Measurements from ENCODE around the gene UQCC5. TPM values are rescaled to one million over a fixed set of nuclear protein-coding genes. Genes with fewer than 3 reads are reported as not detected.

UQCC5 gene
- total RNA-seq: 100 to 1,000 TPM in 1 of 8 experiments, 10 to 100 TPM in 7; 38.6 to 102 (median 65.6) TPM

GRCh38 chr3:52536369-52537164 is at the start of gene UQCC5:
Gene UQCC5, plus strand, starts transcription at chr3:52536605. Its CDS starts 151 bp downstream, at chr3:52536756.
- ATAC-seq (replicated peaks in 6 of 8): peak; percentile 81 to 89 (median 84)
- Histone ChIP-seq H3K4me1 (replicated peaks in 1 of 2) (peaks cover 32 to 39% of the 10 kb centered on the region in 2 donors), H3K27ac (peak within 1 kb of the TSS; percentile 69 to 73), H3K4me3 (peak within 1 kb of the TSS; percentile 52 to 65 (median 58))
- in situ Hi-C loops (cut with MboI; ENCODE audit: low pct_unique_long_range_greater_than_20kb in 2 of 9, low sequenced_read_pairs in 9 of 9, unreplicated experiment in 9 of 9): no loop called here
- WGBS, 10 experiments: 0% methylated on average over 4 to 16 of the region's 65 CpGs; no CpG with 5 or more reads in 5 of the 10 experiments

GRCh38 chr3:52487050-52487787 is 49.2 kb upstream of the UQCC5 start:
- in situ Hi-C loops (cut with MboI; ENCODE audit: low pct_unique_long_range_greater_than_20kb in 2 of 9, low sequenced_read_pairs in 9 of 9, unreplicated experiment in 9 of 9): no loop called here
- ATAC-seq (replicated peaks in 6 of 8): peak in 3 of 8 experiments; percentile 7 to 13 (median 12)
- H3K27ac ChIP-seq: no peak overlapping the region
- H3K4me3 ChIP-seq: no peak overlapping the region
- peaks cover 9 to 23% of the 10 kb centered on the region in 2 donors for H3K4me1 ChIP-seq (replicated peaks in 1 of 2)
- 67 to 100% (median 100%) methylated on average over 1 to 4 of the region's 31 CpGs; no CpG with 5 or more reads in 6 of the 10 experiments for WGBS, 10 experiments

- WGBS, 10 experiments: 96 to 100% (median 98%) methylated on average over 3 to 31 of the region's 59 CpGs; no CpG with 5 or more reads in 6 of the 10 experiments
- peaks cover 9 to 21% of the 10 kb centered on the region in 2 donors for H3K4me1 ChIP-seq (replicated peaks in 1 of 2)
- in situ Hi-C loops (cut with MboI; ENCODE audit: low pct_unique_long_range_greater_than_20kb in 2 of 9, low sequenced_read_pairs in 9 of 9, unreplicated experiment in 9 of 9): no loop called here
- no peak overlapping the region for H3K4me3 ChIP-seq
- H3K27ac ChIP-seq: no peak overlapping the region
- ATAC-seq (replicated peaks in 6 of 8): peak in 3 of 8 experiments; percentile 4 to 13 (median 9)
Observed at GRCh38 chr3:52487788-52488691, 48.4 kb upstream of the UQCC5 start.

- 89% methylated on average over 1 of the region's 3 CpGs; no CpG with 5 or more reads in 9 of the 10 experiments for WGBS, 10 experiments
- Histone ChIP-seq H3K4me1 (replicated peaks in 1 of 2) (peaks cover 4 to 14% of the 10 kb centered on the region in 2 donors), H3K4me3 (no peak overlapping the region), H3K27ac (no peak overlapping the region)
- in situ Hi-C loops (cut with MboI; ENCODE audit: low pct_unique_long_range_greater_than_20kb in 2 of 9, low sequenced_read_pairs in 9 of 9, unreplicated experiment in 9 of 9): no loop called here
- ATAC-seq (replicated peaks in 6 of 8): no peak
Observed at GRCh38 chr3:52488746-52489145, 47.7 kb upstream of the UQCC5 start.

- ATAC-seq (replicated peaks in 6 of 8): no peak
- Histone ChIP-seq H3K4me1 (replicated peaks in 1 of 2) (peaks cover 0 to 7% of the 10 kb centered on the region in 2 donors), H3K27ac (no peak overlapping the region), H3K4me3 (no peak overlapping the region)
- in situ Hi-C loops (cut with MboI; ENCODE audit: low pct_unique_long_range_greater_than_20kb in 2 of 9, low sequenced_read_pairs in 9 of 9, unreplicated experiment in 9 of 9): no loop called here
- 89 to 98% methylated on average over 8 of the region's 18 CpGs; no CpG with 5 or more reads in 8 of the 10 experiments for WGBS, 10 experiments
Observed at GRCh38 chr3:52489453-52489852, 47.0 kb upstream of the UQCC5 start.

GRCh38 chr3:52490035-52490938 is 46.1 kb upstream of the UQCC5 start:
- H3K4me1 ChIP-seq (replicated peaks in 1 of 2): no peaks in the 10 kb centered on the region
- no peak for ATAC-seq (replicated peaks in 6 of 8)
- no peak overlapping the region for H3K27ac ChIP-seq
- no peak overlapping the region for H3K4me3 ChIP-seq
- WGBS, 10 experiments: 50 to 100% (median 100%) methylated on average over 1 to 8 of the region's 22 CpGs; no CpG with 5 or more reads in 1 of the 10 experiments
- in situ Hi-C loops (cut with MboI; ENCODE audit: low pct_unique_long_range_greater_than_20kb in 2 of 9, low sequenced_read_pairs in 9 of 9, unreplicated experiment in 9 of 9): no loop called here

GRCh38 chr3:52490939-52491526 is 45.4 kb upstream of the UQCC5 start:
- H3K4me3 ChIP-seq: no peak overlapping the region
- H3K27ac ChIP-seq: no peak overlapping the region
- no peak for ATAC-seq (replicated peaks in 6 of 8)
- H3K4me1 ChIP-seq (replicated peaks in 1 of 2): no peaks in the 10 kb centered on the region
- in situ Hi-C loops (cut with MboI; ENCODE audit: low pct_unique_long_range_greater_than_20kb in 2 of 9, low sequenced_read_pairs in 9 of 9, unreplicated experiment in 9 of 9): no loop called here
- 40 to 100% (median 93%) methylated on average over 1 to 18 of the region's 23 CpGs; no CpG with 5 or more reads in 4 of the 10 experiments for WGBS, 10 experiments

- H3K4me1 ChIP-seq (replicated peaks in 1 of 2): no peaks in the 10 kb centered on the region
- no peak overlapping the region for H3K4me3 ChIP-seq
- ATAC-seq (replicated peaks in 6 of 8): no peak
- 80 to 100% (median 88%) methylated on average over 2 to 3 of the region's 21 CpGs; no CpG with 5 or more reads in 6 of the 10 experiments for WGBS, 10 experiments
- in situ Hi-C loops (cut with MboI; ENCODE audit: low pct_unique_long_range_greater_than_20kb in 2 of 9, low sequenced_read_pairs in 9 of 9, unreplicated experiment in 9 of 9): no loop called here
- H3K27ac ChIP-seq: no peak overlapping the region
Observed at GRCh38 chr3:52492059-52492458, 44.3 kb upstream of the UQCC5 start.

- peak in 1 of 8 experiments; percentile 11 for ATAC-seq (replicated peaks in 6 of 8)
- WGBS, 10 experiments: 100% methylated on average over 1 of the region's 7 CpGs; no CpG with 5 or more reads in 7 of the 10 experiments
Observed at GRCh38 chr3:52493232-52494017, 43.0 kb upstream of the UQCC5 start.

GRCh38 chr3:52494445-52494844 is 42.0 kb upstream of the UQCC5 start:
- H3K4me1 ChIP-seq (replicated peaks in 1 of 2): no peaks in the 10 kb centered on the region
- no peak overlapping the region for H3K27ac ChIP-seq
- in situ Hi-C loops (cut with MboI; ENCODE audit: low pct_unique_long_range_greater_than_20kb in 2 of 9, low sequenced_read_pairs in 9 of 9, unreplicated experiment in 9 of 9): no loop called here
- peak in 1 of 8 experiments; percentile 8 for ATAC-seq (replicated peaks in 6 of 8)
- 60% methylated on average over 1 of the region's 7 CpGs; no CpG with 5 or more reads in 9 of the 10 experiments for whole genome bisulfite sequencing, 10 experiments
- H3K4me3 ChIP-seq: no peak overlapping the region

More at GRCh38 chr3:52493232-52494017, 43.0 kb upstream of the UQCC5 start:
- Histone ChIP-seq H3K27ac (no peak overlapping the region), H3K4me1 (replicated peaks in 1 of 2) (no peaks in the 10 kb centered on the region), H3K4me3 (no peak overlapping the region)
- in situ Hi-C loops (cut with MboI; ENCODE audit: low pct_unique_long_range_greater_than_20kb in 2 of 9, low sequenced_read_pairs in 9 of 9, unreplicated experiment in 9 of 9): no loop called here

Measured in motor neuron (in vitro differentiated cells).